Measurements from ENCODE around the gene MPST.
A peak's percentile ranks its signal among the peaks of the same experiment; 100 is the strongest.
"Not testable (repeated sequence)": the region's sequence is repeated elsewhere in the genome, so short reads cannot be mapped to it uniquely, and the experiment has no call there.

Gene MPST

GRCh38 chr22:37062702-37063381 is 43.3 kb downstream of the MPST start:
- no peak for DNase-seq

DNA sequence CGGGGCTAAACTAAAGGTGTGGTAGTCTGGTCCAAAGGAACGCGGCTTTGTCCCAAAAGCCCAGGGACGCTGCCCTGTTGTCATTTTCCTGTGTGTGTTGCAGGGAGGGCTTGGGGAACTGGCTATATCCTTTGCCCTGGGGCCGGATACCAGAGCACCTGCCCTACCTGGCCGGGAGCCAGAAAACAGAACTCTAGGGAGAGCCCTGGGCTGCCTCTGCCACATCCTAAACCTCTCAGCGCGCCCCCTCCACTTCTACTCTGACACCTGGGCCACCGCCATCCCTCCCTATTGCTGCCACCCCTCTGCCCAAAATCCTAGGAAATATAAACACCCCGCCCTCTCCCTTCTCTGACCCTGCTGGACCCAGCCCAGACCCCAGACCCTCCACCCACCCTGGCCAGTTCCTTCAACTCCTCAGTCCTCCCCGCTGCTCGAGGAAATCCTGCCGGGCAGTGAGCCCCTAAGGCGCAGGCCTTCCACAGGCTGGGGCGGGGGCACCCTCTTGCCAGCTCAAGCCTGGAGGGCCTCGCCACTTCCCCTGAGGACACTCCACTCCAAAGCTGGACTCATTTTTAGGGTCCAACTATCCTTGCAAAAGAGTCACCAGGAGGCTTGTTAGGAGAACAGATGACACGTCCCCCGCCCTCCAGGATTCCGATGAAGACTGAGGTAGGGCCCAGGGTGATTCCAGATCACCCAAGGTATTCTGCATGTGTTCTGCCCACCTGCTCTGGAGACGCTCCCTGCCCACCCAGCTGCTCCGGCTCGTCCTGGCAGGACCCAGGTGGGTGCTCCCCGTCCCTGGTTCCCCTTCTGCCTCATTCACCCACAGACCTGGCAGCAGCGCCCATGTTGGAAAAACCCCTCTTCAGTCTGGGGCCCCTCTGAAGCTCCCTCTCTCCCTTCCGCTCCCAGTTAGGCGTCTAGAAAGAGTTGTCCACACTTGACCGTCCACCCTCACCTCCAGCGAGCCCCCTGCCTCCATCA is 44.2 kb downstream of the MPST start:
- no peak for DNase-seq

GRCh38 chr22:37064553-37064952 is 45.0 kb downstream of the MPST start:
- DNase-seq: no peak

GRCh38 chr22:37065180-37065579 is 45.6 kb downstream of the MPST start:
- no peak for DNase-seq

- no peak for DNase-seq
Observed at GRCh38 chr22:37065961-37066360, 46.4 kb downstream of the MPST start.

GRCh38 chr22:37067428-37067827 is 47.9 kb downstream of the MPST start:
- no peak for DNase-seq

- DNase-seq: no peak
Observed at GRCh38 chr22:37068859-37069258, 49.3 kb downstream of the MPST start.

GRCh38 chr22:37069319-37069718 is 49.8 kb downstream of the MPST start:
- DNase-seq: no peak

GRCh38 chr22:37069719-37070118 is 50.2 kb downstream of the MPST start:
- DNase-seq: no peak

GRCh38 chr22:37070334-37070733 is 50.8 kb downstream of the MPST start:
- DNase-seq: no peak

GRCh38 chr22:37070744-37071143 is 51.2 kb downstream of the MPST start:
- no peak for DNase-seq

DNA sequence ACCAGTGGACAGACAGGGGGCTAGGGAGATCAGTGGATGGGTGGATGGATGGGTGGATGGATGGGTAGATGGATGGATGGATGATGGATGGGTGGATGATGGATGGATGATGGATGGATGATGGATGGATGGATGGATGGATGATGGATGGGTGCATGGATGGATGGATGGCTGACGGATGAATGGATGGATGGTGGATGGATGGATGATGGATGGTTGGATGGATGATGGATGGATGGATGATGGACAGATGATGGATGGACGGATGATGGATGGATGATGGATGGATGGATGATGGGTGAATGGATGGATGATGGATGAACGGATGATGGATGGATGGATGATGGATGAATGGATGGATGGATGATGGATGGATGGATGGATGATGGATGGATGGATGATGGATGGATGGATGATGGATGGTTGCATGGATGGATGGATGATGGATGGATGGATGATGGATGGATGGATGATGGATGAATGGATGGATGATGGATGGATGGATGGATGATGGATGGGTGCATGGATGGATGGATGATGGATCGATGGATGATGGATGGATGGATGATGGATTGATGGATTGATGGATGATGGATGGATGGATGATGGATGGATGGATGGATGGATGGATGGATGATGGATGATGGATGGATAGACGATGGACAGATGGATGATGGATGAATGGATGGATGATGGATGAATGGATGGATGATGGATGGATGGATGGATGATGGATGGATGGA is 52.5 kb downstream of the MPST start:
- DNase-seq: not testable (repeated sequence)

DNA sequence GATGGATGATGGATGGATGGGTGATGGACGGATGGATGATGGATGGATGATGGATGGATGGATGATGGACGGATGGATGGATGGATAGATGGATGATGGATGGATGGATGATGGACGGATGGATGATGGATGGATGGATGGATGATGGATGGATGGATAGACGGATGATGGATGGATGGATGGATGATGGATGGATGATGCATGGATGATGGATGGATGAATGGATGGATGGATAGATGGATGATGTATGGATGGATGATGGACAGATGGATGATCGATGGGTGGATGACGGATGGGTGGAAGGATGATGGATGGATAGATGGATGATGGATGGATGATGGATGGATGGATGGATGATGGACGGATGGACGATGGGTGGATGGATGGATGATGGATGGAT is 53.1 kb downstream of the MPST start:
- no peak for DNase-seq

DNA sequence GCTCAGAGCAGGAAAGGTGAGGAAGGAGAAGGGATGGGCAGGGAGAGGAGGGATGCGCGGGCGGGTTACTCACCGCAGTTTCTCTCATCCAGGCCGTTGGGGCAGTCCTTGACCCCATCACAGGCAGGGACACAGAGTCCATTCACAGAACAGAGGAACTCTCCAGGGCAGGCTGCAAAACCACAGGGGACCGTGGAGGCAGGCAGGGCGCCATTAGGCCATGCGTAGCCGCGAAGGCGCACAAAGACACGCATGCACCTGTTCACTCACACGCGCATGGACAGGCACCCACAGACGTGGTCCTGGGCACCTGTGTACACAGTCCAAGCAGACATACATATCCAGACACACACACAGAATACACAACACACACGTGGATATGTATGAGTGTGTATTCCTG is 55.0 kb downstream of the MPST start:
- DNase-seq: no peak

DNA sequence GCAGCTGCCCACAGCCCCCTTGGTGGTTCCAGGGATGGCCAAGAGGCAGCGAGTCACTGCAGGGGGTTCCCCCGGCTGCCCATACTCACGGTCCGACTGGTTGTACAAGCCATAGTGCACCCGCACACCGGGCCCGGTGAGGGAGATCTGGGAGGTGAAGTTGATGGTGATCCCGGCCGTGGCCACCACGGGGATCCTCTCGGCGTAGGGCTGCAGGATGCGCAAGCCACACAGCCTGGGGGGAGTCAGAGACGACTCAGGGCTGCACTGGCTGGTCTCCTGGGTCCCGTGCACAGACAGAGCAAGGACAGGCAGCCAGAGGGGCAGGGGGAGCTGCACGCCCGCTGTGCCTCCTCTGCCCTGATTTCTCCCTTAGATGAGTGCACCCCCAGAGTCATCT is 55.5 kb downstream of the MPST start:
- DNase-seq: no peak

DNA sequence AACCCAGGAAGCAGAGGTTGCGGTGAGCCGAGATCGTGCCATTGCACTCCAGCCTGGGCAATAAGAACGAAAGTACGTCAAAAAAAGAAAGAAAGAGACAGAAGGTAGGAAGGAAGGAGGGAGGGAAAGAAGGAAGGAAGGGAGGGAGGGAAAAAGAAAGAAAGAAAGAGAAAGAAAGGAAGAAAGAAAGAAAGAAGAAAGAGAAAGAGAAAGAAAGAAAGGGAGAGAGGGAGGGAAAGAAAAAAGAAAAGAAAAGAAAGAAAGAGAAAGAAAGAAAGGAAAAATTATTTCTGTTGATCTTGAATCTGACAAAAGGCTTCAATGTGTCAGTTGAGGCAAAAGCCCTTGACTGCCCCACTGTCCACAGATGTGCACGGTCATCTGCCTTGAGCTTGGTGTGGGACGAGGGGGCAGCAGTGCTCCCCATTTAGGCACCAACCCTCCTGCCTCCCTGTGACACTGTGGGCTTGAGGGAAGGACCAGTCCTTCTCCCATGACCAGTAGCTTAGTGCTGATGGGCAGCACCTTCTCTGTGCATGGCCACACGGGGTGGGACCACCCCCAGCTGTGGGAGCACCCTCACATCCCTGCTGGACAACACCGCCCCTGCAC is 56.4 kb downstream of the MPST start:
- no peak for DNase-seq

GRCh38 chr22:37077802-37078448 is 58.4 kb downstream of the MPST start:
- peak; percentile 68 to 83 (median 78) for DNase-seq

DNA sequence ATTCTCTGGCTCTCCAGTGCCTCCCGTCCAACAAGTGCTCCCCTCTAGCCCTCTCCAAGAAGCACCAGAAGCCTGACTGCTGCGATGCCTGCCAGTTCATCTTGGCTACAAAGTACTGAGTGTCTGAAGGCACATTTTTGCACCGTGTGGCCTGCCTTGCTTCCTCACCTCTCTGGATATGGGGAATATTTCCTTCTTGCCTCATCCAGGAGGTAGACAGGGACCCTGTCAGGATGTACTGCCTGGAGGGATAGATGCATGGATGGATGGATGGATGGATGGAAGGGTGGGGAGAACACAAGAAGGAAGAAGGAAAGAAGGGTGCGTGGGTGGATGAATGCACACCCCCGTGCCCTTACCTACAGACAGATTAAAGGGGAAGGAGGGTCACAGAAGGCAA is 59.6 kb downstream of the MPST start:
- peak in 1 of 5 experiments; percentile 34 for DNase-seq
